Fibroblast of skin of back (primary cell): ENCODE data around the gene COPA.

Experiments
- DNase-seq: peaks from one replicate; pipeline ENCODE4 v3.0.0-alpha.2; 2013

COPA gene

DNA sequence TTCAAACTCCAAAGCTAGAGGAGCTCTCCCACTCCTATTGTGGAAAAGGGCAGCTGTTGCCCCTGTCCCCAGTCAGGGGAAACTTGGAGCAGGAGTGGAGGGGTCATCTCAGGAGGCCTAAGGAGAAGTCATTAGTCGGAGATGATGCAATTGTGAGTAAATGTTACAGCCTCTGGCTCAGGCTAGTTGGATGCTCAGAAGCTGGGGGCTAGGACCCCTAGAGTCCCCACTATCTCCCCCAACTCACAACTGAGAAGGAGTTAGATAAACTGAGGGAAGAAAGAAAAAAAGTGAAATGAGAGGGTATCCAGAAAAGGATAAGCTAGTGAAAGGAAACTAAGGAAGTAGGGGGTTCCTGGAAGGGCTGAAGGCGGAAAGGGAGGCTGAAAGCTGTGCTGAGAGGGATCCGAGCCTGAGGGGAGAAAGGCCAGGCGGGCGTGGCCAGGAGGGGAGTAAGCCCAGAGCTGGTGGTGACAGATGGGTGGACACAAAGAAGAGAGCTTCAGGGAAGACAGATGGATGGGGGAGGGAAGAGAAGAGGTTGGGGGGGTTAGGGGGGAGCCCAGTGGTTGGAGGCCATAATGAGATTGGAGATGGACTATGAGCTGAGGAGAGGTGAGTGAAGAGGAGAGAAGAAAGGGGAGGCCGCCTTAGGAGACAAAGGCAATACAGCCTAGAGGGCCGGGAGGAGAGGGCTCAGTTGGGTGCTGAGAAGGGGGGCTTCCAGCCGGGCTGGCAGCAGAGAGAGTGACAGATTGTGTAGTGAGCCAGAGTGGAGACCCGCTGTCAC lies 19.3 kb upstream of the COPA start:
- DNase-seq, result no peak

DNA sequence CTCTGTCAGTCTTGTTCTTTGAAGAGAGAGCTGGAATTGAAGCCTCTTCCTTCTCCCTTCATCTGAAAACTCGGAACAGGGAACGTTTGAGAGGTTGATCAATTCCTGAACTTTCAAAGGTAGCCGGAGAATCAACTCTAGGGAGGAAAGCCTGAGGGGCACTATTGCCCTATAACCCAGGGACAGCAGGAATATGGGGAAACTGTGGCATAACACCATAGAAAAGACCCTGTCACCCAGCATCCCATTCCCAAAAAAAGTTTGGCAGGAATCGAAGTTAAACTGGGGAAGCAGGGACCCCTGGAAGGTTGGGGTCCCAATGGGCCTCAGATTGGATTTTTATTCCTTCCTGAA lies 18.7 kb upstream of the COPA start:
- DNase-seq, result no peak

DNA sequence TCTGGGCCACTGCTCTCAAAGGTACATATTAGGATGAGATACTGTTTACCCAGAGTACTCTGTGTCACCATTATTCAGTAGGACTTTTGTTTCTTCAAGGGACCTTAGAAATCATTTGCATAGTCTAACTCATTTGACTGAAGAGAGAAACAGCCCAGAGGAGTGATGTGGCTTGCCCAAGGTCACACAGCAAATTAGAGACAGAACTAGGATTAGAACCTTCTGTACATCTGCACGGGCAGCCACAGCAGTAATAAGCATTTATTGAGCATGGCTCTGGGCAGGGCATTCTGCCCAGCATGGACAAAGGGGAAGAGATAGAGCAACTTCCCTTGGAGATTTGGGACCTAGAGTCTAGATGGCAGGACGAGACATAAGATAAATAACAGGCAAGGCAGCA lies 18.1 kb upstream of the COPA start:
- DNase-seq, result no peak

DNA sequence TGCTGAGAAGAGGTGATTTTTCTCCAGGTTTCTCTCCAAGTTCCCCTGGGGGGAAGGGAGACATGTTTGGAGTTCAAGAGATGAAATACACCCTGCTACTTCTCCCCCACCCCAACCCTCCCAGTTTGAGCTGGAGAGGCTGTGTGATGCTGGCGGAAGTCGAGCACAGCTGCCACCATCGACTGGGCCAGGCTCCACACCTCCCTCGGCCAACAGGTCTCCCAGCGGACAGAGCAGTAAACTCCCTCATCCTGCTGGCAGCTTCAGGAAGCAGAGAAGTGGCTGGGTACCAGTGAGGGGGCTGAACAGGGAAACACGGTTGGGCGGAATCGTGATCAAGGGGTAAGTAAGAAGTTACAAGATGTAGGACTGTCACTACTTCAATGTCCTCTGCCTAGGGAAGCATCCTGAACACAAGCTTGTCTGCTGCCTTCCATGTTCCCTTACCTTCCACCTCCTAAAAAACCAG lies 17.2 kb upstream of the COPA start:
- DNase-seq, result no peak

DNA sequence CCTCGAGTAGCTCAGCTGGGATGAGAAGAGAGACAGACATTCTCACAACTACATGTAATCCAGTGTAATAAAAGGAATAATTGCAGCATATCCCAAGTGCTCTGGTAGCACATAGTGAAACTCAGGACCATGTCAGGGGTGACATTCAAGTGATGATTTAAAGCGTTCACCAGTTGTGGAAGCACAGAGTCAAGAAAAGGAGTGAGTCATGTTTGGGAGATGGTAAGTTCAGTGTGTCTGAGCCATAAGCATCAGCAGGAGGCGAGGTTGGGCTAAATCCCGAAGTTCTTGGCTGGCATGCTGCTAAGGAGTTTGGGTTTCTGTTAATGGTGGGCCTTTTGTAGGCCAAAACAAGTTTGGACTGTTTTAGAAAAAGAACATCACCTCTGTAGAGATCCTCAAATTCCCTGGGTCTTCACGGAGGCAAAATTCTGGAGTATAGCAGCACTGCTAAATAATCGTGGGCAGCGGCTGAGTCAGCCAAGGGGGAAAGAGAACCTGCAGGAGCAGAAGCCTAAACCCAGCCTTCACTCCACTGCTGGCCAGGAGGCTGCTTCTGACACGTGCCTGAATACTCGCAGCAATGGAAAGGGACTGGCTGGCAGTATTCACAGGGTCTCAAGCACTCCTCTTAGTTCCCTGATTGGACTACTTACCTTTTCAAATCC lies 16.6 kb upstream of the COPA start:
- no peak for DNase-seq

DNA sequence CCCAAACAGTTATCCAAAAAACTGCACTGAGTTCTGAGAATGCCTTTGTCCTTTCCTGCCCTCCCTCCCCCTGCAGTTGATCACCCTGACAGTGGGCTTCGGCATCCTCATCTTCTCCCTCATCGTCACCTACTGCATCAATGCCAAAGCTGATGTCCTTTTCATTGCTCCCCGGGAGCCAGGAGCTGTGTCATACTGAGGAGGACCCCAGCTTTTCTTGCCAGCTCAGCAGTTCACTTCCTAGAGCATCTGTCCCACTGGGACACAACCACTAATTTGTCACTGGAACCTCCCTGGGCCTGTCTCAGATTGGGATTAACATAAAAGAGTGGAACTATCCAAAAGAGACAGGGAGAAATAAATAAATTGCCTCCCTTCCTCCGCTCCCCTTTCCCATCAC lies 15.0 kb upstream of the COPA start:
- no peak for DNase-seq

DNA sequence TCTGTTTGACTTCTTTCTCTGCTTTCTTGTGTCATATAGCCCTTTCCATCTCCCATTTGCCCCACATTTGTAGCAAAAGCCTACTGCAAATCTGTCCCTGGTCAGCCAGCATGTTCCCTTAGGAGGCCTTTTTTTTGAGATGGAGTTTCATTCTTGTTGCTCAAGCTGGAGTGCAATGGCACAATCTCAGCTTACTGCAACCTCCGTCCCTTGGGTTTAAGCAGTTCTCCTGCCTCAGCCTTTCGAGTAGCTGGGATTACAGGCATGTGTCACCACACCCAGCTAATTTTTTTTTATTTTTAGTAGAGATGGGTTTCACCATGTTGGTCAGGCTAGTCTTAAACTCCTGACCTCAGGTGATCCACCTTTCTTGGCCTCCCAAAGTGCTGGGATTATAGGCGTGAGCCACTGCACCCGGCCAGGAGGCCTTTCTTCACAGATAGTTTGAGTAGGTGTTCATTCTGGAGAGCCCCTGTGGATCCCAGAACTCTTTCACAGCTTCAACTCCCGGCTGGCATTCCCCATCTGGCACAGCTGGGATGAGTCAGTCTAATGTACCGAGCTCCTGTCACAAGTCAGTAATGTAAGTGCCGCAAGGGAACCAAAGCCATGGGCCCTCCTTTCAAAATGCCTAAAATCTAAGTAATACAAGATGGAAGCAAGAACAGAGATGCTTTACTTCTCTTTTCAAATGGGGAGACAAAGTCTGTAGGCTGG lies 14.4 kb upstream of the COPA start:
- peak; percentile 48 for DNase-seq

DNA sequence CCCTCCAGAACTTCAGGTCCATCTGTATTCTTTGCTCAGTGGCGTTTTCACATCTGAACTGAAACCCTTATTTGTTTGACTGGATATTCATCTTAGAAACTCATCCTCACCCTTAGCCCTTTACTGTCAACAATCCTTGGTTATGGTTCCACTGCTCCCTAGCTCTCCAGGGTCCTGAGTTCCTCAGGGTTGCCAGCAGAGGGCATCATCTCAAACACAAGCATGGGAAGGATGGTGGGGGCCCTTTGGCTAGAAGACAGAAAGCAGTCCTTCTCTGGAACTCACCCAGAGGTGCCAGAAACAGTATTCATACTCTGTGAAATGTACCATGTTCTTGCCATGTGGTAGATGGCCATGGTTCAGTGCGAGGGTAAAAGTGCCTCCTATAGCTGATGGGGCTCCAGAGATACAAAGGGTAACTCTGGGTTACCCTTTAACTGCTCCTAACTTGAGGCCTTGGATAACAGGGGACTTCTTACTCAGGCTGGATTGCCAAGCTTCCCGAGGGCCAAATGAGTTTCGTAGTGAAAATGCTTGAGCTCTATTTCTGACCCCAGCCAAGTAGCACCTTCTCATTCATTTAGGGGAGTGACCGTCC lies 11.4 kb upstream of the COPA start:
- DNase-seq, result peak; percentile 42

DNA sequence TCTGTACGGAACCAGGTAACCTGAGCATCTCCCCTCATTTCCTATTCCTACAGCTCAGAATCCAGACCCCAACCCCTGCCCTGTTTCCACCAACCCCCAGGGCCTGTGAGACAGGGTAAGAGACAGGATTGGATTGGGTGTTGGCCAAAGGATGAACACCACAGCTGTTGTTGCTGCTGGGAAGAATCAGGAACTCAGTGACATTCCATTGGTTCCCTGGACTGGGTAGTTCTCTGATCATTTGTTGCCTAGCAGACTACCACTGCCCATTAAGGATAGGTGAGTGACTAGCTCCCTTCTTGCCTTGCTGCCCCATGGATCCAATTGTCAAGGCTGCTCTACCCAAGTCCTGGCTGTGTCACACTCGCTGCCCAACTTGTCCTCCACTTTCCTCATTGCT lies 10.2 kb upstream of the COPA start:
- DNase-seq, result no peak

DNA sequence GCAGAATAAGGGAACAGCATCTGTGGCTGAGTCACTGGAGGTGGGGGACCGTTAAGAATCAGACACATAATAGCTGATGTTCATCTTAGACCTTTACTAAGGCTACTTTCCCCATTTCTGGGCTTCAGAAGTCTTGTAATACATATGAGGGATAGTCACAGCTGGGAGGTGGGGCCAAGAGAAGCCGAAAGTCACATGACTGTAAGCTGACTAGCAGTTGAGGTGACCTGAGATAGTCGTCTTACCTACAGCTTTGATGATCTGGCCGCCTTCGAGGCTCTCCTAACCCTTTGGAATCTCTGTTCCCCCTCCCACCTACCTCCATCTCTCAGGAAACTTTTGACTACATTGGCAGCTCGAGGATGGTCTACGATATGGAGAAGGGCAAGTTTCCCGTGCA lies 9.5 kb upstream of the COPA start:
- no peak for DNase-seq

DNA sequence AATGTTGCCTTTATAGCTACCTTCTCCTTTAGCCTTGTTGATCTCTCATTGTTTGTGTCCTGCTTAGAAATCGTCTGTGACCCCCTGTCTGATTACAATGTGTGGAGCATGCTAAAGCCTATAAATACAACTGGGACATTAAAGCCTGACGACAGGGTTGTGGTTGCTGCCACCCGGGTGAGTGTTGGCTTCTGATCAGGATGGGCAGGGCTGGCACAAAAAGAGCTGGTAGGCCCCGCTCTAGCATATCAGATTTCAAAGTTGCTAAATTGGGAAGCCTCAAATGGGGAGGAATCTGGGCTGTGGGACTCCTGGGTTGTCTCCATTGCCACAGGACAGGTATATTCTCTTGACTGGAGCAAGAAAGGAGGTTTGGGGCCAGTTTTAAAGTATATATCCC lies 8.6 kb upstream of the COPA start:
- no peak for DNase-seq

DNA sequence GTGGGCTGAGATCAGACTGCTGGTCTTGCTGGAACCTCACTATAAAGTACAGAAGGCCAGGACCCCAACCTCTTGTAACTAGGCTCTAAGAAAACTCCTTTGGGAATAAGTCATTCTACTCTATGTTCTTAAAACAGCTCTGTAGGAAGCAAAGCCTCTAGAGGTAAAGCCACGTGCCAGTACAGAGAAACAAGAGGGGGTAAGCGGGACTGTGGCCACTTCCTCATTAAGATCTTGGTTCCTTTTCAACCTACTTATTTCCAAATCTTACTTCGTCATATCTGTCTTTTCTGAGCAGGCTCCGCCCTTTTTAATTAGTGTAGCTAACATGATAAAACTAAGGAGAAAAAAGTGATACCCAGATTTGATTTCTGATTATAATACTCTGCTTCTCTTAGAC lies 3.9 kb upstream of the COPA start:
- DNase-seq, result no peak

DNA sequence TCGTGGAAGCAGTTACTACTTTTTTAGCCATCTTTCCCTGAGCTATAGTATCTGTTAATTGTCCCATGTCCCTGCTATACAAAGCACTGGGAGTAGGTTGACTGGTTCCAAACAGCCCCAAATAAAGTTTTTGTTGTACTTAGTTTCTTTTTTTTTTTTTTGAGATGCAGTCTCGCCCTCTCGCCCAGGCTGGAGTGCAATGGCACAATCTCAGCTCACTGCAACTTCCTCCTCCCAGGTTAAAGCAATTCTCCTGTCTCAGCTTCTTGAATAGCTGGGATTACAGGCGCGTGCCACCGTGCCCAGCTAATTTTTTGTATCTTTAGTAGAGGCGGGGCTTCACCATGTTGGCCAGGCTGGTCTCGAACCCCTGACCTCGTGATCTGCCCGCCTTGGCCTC lies 3.4 kb upstream of the COPA start:
- no peak for DNase-seq

DNA sequence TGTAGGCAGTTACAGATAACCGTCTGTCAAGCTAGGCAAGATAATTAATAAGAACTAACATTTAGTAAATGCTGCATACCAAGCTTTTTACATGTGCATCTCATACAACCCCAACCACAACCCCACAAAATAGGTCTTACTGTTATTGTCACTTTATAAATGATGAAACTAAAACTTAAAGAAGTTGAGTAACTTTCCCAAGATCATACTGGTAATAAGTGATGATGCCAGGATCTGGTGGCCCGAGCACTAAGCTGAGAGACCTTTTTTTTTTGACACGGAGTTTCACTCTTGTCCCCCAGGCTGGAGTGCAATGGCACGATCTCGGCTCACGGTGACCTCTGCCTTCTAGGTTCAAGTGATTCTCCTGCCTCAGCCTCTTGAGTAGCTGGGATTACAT lies 1.9 kb upstream of the COPA start:
- no peak for DNase-seq

DNA sequence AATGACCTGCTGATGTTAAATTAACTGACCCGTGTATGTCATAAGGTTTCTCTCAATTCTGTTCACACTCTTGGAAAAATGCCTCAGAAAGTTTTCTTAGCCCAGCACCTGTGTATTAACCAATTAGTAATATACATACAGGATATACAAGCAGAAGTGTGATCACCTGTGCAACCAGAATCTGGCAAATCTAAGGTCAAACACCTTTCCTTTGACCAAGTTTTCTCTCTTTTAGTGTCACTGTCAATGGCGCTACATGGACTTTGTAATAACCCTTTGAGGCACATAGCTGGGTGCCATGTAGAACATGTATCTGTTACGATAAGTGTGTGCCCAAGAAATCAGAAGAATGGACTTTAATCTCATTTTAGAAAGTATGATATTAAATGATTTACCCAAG lies 1.2 kb upstream of the COPA start:
- no peak for DNase-seq

DNA sequence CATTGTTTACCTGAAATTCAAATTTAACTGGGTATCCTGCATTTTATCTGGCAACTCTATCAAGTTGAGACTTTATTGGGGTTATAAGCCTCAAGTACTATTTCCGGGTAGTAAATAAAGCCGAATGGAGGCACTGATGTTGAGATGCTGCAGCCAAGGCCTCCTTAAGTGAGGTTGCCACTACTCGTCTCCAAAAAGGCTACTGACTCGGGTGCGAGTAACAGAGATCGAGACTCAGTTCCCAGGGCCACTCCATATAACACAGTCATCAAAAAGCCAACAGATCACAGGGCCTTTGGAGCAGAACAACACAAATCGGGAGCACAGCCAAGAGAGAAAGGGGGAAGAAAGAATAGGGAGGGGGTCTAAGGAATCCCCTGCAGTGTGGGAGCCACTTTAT lies 524 bp downstream of the COPA start:
- no peak for DNase-seq

DNA sequence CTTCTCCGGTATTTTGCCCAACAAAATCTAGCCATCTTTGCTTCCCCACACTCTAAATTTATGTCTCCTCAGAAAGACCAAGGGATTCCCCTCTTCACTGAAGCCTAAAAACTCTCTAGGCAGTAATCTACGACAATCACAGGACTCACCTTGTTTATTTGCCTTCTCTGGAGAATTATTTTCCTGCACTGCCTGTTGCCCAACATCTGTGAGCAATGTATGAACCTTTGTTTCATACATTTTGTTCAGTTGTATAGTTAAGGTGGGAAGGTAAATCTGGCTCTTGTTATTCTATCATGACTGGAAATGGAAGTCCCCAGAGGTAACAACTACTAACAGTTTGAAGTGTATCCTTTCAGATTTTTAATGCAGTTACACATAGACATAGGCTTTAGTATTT lies 2.2 kb downstream of the COPA start:
- no peak for DNase-seq

DNA sequence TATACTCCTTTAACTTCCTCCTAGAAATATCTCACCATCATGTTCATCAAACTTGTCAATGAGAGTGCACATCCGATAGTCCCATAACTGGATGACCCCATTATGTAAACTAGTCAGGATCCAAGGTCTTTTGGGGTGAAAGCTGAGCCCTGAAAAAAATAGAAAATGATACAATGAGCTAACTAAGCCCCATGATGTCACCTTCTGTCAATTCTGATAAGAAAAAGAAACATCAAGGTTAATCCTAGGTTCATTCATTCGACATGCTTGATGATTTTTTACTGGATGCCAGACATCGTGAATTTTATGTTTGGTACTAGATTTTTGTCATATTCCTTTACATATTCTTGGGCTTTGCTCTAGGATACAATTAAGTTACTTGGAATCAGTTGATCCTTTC lies 2.9 kb downstream of the COPA start:
- DNase-seq, result no peak

DNA sequence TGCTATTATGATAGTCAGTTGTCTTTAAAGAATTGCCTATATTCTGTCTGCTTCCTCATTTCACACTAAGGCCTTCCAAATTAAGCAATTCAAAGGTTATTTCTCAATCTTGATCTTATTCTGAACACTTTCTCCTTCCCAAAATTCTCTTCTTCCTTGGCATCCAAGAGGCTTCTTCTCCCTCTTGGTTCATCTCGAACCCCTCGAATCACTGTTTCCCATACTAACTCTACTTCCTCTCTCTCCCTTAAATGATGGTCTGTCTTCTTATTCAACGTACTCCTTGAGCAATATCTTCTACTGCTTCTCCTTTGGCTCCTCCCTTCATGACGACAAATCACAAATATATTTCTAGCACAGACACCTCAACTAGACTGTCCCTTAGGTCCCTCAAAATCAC lies 4.5 kb downstream of the COPA start:
- DNase-seq, result no peak

DNA sequence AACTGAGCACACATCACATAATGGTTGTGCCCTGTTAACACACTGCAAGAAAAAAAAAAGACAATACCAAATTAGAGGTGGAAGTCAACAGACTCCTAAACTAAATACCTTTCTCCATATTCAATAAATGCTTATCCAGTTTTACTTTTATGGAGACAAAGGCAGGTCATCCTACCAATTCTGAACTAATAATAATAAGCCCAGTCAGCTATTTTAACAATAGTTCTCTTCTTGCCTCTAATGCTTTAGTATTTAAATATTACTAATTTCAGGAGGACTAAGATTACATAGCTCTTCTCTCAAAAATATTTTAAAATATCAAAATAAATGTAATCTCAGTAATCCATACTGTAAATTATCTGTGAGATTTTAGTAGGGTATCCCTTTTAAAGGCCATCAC lies 10.5 kb downstream of the COPA start:
- no peak for DNase-seq

DNA sequence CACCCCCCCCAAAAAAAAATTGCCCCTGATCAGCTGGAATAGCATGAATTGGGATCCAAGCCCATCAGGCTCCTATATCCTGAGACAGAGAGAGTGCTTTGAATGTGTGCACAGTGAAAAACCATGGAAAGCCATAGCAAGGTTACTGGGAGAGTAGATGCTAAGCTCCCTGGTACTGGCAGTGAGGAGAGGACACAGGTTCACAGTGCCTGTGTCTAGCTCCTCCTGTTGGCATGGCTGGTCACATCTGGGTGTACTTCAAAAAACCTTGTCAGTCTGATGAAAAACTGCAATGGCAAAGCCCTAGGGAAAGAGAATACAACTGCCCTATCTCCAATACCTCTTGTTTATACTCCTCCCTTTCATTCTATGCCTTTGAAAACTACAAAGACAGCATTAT lies 12.9 kb downstream of the COPA start:
- no peak for DNase-seq

DNA sequence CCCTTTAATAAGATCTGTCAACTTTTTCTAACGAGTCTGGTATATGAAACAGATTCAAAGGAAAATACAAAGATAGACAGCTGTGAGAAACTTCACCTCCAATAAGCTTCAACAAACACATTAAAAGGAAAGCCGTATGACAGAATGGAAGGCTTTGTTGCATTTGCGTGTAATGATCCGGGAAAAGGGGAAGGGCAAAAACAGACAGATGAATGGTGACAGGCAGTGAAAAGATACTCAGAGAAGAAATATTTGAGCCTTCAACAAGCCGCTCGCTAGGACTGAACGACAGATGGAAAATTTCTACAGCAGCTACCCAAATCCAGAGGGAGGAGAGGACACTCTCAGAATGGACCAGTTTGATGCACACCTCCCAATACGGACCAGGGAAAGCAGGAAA lies 14.9 kb downstream of the COPA start:
- DNase-seq, result no peak

DNA sequence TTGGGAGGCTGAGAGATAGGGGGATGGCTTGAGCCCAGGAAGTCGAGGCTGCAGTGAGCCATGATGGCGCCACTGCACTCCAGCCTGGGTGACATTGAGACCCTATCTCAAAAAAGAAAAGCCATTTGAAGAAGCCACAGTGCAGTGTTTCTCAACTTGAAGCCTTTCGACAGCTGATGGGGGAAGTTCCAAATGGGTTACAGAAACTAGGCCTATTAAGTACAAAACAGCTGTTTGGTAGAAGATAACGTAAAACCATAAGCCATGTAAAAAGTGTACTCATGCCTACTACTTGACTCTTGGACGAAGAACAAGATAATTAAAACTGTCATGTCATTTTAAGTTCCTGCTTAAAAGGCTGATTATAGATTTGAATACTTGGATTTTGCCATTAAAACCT lies 16.6 kb downstream of the COPA start:
- DNase-seq, result no peak

DNA sequence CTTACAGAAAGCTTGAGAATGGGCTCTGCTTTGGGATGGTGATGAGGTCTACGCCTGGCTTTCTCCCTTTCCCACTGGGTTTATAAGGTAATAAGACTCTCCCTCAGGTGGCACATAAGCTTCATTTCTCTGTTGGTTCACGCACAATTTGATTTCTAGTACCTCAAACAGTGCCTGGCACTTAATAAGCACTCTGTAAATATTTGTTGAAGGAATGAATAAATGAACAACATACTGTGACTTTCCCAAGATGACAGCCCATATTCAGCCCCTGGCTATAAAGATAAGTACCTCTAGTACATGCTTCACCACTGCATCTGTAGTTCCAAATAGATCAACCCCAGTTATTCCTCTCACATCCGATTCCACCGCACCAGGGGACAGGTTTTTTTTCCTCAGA lies 17.8 kb downstream of the COPA start:
- DNase-seq, result no peak
